VCaP (cell line): ENCODE results near the gene CAV3.

ENCODE experiments used
- H3K27ac ChIP-seq: fragments of 450-650 bp; 2 replicates; pipeline ENCODE4 v1.5.1; 2017
- TF ChIP-seq, protein P1 (sequence below): fragments of 450-650 bp; conservative IDR thresholded peaks from 2 replicates; pipeline ENCODE4 v1.5.1; 2017; ENCODE audit warnings: mild to moderate bottlenecking, moderate library complexity

CAV3 gene

DNA sequence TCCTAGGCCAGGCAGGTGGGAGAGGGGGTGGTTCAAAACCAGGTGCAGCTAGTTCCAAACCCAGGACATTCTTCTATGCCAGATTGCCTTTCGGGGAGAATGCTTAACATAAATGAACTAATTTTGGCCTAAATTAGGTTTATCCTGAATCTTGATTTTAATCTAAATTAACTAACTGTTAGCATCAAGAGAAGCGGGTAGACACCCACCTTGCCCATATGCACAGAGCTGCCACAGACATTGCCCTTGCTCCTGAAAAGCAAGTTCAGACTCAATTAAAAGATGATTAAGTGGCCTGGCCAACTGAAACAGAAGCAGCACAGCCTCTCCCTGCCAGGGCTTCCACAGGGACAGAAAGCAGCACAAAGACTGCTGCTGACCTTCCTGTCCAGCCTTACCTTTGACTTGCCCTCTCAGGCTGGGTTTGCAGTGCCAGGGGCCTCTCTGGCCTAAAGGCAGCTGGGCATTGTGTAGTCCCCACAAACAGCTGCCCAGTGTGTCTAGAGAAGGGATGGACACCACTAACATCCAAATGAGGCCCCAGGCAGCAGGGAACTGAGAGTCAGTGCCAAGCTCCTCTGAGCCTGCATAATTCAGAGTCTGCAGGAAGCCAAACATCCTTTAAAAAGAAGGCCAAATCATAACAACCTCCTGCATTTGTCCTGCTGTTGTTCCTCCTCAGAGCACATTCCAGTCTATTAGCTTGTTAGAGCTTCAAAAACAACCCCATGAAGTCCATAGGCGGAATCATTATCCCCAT is 51.3 kb downstream of the CAV3 start:
- TF ChIP-seq, protein P1, sequence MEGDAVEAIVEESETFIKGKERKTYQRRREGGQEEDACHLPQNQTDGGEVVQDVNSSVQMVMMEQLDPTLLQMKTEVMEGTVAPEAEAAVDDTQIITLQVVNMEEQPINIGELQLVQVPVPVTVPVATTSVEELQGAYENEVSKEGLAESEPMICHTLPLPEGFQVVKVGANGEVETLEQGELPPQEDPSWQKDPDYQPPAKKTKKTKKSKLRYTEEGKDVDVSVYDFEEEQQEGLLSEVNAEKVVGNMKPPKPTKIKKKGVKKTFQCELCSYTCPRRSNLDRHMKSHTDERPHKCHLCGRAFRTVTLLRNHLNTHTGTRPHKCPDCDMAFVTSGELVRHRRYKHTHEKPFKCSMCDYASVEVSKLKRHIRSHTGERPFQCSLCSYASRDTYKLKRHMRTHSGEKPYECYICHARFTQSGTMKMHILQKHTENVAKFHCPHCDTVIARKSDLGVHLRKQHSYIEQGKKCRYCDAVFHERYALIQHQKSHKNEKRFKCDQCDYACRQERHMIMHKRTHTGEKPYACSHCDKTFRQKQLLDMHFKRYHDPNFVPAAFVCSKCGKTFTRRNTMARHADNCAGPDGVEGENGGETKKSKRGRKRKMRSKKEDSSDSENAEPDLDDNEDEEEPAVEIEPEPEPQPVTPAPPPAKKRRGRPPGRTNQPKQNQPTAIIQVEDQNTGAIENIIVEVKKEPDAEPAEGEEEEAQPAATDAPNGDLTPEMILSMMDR = no peak
- no peak overlapping the region for H3K27ac ChIP-seq

DNA sequence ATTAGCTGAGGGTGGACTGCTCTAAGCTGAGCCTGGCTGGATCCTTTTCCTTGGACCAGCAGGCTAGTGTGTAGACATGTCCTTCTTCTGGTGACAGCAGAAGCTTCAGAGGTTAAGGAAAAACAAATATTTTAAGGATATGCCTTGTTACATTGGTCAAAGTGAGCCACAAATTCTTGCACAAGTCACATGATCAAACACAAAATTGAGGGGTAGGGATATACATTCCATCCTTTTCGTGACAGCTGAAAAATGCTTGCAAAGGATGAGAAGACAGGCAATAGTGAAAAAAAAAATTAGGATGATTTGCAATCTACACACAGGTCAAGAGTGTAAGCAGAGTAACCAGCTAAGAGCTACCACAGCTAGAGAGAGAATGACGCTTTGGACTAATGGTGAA is 56.9 kb downstream of the CAV3 start:
- no peak overlapping the region for H3K27ac ChIP-seq
- TF ChIP-seq, protein P1 = no peak

DNA sequence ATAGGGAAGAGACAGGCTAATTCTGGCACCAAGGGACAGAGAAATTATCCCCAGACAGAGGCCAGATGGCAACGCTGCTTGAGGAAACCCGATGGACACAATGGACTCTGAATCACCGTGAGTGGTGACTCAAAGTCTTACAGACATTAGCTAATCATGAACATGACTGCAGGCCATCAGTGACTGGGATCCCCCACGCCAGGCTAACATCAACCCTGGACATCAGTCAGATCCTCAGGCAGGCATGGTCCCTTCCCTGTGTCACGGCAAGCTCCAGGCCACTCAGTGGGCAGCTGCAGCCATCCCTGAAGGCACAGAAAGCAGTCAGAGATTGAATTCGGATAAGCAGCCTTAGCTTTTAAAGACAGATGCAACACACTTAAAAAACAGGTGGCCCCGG is 59.6 kb downstream of the CAV3 start:
- TF ChIP-seq, protein P1 = no peak
- H3K27ac ChIP-seq = no peak overlapping the region

DNA sequence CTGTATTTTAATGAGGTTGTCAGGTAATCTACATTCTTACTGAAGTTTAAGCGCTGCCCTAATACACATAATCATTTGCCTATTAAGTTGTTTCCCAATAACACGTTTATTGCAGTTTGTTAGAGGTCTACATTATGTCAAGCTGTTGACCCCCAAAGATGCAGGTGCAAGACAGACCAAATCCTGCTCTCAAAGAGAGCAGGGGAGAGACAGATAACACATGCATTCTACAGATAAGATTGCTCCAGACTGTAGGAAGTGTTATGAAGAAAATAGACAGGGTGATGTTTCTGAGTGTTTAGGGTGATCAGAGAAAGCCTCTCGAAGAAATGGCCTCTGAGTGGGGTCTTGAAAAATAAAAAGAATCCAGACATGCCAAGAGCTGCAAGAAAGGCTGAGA is 60.6 kb downstream of the CAV3 start:
- no peak overlapping the region for H3K27ac ChIP-seq
- TF ChIP-seq, protein P1 = no peak
